ENCODE measurements around the gene ELAVL3.

- TF ChIP-seq CTCF (IDR thresholded peaks at IDR 0.05; ENCODE audit: borderline replicate concordance, extremely low read depth, low read length, poor library complexity, severe bottlenecking) (no peak), EZH2 (IDR thresholded peaks at IDR 0.05; ENCODE audit: borderline replicate concordance, low read depth, low read length, severe bottlenecking) (no peak)
These were observed 62.0 kb downstream of the ELAVL3 start, which contains the start of gene RGL3 for GRCh38 chr19:11418549-11419506.
